ENCODE measurements around the gene ABHD14A. TPM values are rescaled to one million over a fixed set of nuclear protein-coding genes. Genes with fewer than 3 reads are reported as not detected.

ABHD14A gene
- total RNA-seq, 4 donors from 2014 or later: 4.3 to 14.2 (median 9.4) TPM

DNA sequence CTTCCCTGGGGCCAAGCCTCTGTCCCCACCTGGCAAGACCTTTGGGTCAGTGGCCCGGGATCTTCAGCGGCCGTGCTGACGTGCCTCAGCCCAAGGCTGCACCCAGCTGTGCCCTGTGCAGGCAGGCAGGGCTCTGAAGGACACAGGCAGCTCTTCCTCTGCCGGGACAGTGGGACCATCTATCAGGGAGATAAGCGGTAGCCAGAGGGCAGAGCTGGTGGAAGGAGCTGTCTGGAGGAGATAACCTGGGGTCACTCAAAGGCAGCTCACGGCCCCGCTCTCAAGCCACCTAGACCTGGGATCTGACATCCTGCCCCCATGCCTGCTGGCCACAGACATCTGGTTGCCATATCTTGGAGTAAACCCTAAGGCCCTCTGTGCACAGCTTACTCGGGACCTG is 54.2 kb downstream of the ABHD14A start:
- Histone ChIP-seq H3K36me3 (no peaks in the 10 kb centered on the region), H3K4me3 (no peak overlapping the region), H3K27ac (no peak overlapping the region), H3K4me1 (peaks cover 5 to 63% (median 37%) of the 10 kb centered on the region in 3 donors), H3K27me3 (no peaks in the 10 kb centered on the region), H3K9me3 (no peaks in the 10 kb centered on the region)
- intact Hi-C loops (cut with DNase I): no loop called here
- WGBS, 2 donors: 93 to 100% methylated on average over 1 to 3 of the region's 9 CpGs
- TF ChIP-seq POLR2A (IDR thresholded peaks at IDR 0.05): no peak
- TF ChIP-seq, protein P1, sequence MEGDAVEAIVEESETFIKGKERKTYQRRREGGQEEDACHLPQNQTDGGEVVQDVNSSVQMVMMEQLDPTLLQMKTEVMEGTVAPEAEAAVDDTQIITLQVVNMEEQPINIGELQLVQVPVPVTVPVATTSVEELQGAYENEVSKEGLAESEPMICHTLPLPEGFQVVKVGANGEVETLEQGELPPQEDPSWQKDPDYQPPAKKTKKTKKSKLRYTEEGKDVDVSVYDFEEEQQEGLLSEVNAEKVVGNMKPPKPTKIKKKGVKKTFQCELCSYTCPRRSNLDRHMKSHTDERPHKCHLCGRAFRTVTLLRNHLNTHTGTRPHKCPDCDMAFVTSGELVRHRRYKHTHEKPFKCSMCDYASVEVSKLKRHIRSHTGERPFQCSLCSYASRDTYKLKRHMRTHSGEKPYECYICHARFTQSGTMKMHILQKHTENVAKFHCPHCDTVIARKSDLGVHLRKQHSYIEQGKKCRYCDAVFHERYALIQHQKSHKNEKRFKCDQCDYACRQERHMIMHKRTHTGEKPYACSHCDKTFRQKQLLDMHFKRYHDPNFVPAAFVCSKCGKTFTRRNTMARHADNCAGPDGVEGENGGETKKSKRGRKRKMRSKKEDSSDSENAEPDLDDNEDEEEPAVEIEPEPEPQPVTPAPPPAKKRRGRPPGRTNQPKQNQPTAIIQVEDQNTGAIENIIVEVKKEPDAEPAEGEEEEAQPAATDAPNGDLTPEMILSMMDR (IDR thresholded peaks at IDR 0.05): no peak
- DNase-seq: no peak

DNA sequence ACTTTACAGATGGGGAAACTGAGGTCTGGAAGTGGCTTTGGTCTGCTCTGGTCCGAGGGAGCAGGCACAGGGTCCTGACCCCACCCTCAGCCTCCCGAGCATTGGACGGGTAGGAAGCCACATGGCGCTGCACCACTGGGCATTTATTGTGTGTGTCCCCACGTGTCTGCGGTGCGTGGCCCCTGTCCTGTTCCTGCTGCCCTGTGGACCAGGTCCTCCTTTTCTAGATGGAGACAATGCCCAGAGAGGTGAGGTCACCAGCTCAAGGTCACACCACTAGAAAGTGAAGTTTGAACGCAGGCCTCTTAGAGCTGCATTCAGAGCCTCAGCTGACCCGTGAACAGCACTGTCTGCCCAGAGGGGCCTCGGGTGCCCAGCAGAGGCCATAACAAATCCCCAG is 54.7 kb downstream of the ABHD14A start:
- no peak overlapping the region for H3K4me3 ChIP-seq
- intact Hi-C loops (cut with DNase I): no loop called here
- H3K9me3 ChIP-seq: no peaks in the 10 kb centered on the region
- H3K4me1 ChIP-seq: peaks cover 5 to 63% (median 37%) of the 10 kb centered on the region in 3 donors
- H3K27ac ChIP-seq: no peak overlapping the region
- TF ChIP-seq POLR2A (IDR thresholded peaks at IDR 0.05): no peak
- TF ChIP-seq, protein P1 (IDR thresholded peaks at IDR 0.05): no peak
- H3K36me3 ChIP-seq: no peaks in the 10 kb centered on the region
- no peak for DNase-seq
- no peaks in the 10 kb centered on the region for H3K27me3 ChIP-seq
- 73% methylated on average over 4 of the region's 10 CpGs; no CpG with 5 or more reads in 1 of the 2 donors for WGBS, 2 donors

Small RNA genes lying within 50 kb of the gene (small RNA-seq; reads per million reads assigned to genes)
- 0 reads per million in 4 donors for gene AC115284.1

Other genes starting within 250 kb of the ABHD14A start
- not detected for gene IQCF6, start 195.8 kb upstream of the ABHD14A start, total RNA-seq
- not detected for gene IQCF2, start 113.4 kb upstream of the ABHD14A start, total RNA-seq
- not detected for gene IQCF5, start 99.5 kb upstream of the ABHD14A start, total RNA-seq
- not detected for gene IQCF1, start 71.7 kb upstream of the ABHD14A start, total RNA-seq
- gene RRP9, start 33.2 kb upstream of the ABHD14A start, total RNA-seq: 10 to 100 TPM; 11.1 to 30.3 (median 21.3) TPM
- 10 to 100 TPM in 2 of 4 donors, 1 to 10 TPM in 2; 7.3 to 33.0 (median 14.2) TPM for gene PARP3, start 32.7 kb upstream of the ABHD14A start, total RNA-seq
- gene GPR62, start 19.7 kb upstream of the ABHD14A start, total RNA-seq: under 1 TPM in 2 of 4 donors, not detected in 2; 0.09 to 0.38 TPM
- 10 to 100 TPM; 13.0 to 47.3 (median 19.5) TPM for gene PCBP4, start 7.6 kb upstream of the ABHD14A start, total RNA-seq
- gene ABHD14B, start 1.0 kb upstream of the ABHD14A start, total RNA-seq: 10 to 100 TPM; 29.6 to 54.4 (median 33.4) TPM
- 10 to 100 TPM; 20.2 to 42.7 (median 33.6) TPM for gene ACY1, start 8.5 kb downstream of the ABHD14A start, total RNA-seq
- 1,000 to 10,000 TPM; 1,191 to 2,826 (median 1,725) TPM for gene RPL29, start 20.8 kb downstream of the ABHD14A start, total RNA-seq
- 100 to 1,000 TPM in 1 of 4 donors, 10 to 100 TPM in 3; 49.3 to 105 (median 62.1) TPM for gene DUSP7, start 81.5 kb downstream of the ABHD14A start, total RNA-seq
- 10 to 100 TPM in 1 of 4 donors, 1 to 10 TPM in 3; 2.7 to 10.3 (median 4.8) TPM for gene POC1A, start 179.4 kb downstream of the ABHD14A start, total RNA-seq
- 10 to 100 TPM; 28.3 to 45.5 (median 35.1) TPM for gene ALAS1, start 223.1 kb downstream of the ABHD14A start, total RNA-seq